Peyer's patch (tissue), 4 donors: ENCODE results near the gene ARSI.

Source experiments
- POLR2A ChIP-seq, 2 donors: fragments of 450-650 bp; IDR thresholded peaks; one replicate each; pipeline ENCODE4 v1.5.1; 2017; ENCODE audit warnings: antibody characterized with exemption in 2 of 2, mild to moderate bottlenecking in 2 of 2, moderate library complexity in 2 of 2
- TF ChIP-seq, protein P1 (sequence below), 6 experiments: fragments of 450-650 bp in 4 of 6; fragments of 200-600 bp in 2 of 6; sonication (generic) in 1 of 6; IDR thresholded peaks; one replicate each; pipeline ENCODE4 v1.5.1; 2017 to 2019; ENCODE audit warnings: antibody characterized with exemption in 6 of 6, mild to moderate bottlenecking in 3 of 6, moderate library complexity in 1 of 6

- TF ChIP-seq, protein P1, sequence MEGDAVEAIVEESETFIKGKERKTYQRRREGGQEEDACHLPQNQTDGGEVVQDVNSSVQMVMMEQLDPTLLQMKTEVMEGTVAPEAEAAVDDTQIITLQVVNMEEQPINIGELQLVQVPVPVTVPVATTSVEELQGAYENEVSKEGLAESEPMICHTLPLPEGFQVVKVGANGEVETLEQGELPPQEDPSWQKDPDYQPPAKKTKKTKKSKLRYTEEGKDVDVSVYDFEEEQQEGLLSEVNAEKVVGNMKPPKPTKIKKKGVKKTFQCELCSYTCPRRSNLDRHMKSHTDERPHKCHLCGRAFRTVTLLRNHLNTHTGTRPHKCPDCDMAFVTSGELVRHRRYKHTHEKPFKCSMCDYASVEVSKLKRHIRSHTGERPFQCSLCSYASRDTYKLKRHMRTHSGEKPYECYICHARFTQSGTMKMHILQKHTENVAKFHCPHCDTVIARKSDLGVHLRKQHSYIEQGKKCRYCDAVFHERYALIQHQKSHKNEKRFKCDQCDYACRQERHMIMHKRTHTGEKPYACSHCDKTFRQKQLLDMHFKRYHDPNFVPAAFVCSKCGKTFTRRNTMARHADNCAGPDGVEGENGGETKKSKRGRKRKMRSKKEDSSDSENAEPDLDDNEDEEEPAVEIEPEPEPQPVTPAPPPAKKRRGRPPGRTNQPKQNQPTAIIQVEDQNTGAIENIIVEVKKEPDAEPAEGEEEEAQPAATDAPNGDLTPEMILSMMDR (IDR thresholded peaks at IDR 0.05): no peak
- TF ChIP-seq POLR2A (IDR thresholded peaks at IDR 0.05): no peak
These were observed 438 bp upstream of the ARSI start for GRCh38 chr5:150303070-150303615.
